HG02763 (cell line): ENCODE results near the gene USP8.

Experiments
- ATAC-seq: cut with Tn5 transposase; IDR thresholded peaks from one replicate; pipeline ENCODE4 v1.9.1; 2021; ENCODE audit warnings: mild to moderate bottlenecking, moderate library complexity; ENCODE audit not compliant: unreplicated experiment

The USP8 gene

GRCh38 chr15:50531163-50531562, 107.0 kb downstream of the USP8 start:
- ATAC-seq: no peak

GRCh38 chr15:50531766-50532165, 107.6 kb downstream of the USP8 start:
- no peak for ATAC-seq

- ATAC-seq: no peak
Observed at GRCh38 chr15:50542887-50543210, 118.6 kb downstream of the USP8 start.

GRCh38 chr15:50543556-50543955, 119.4 kb downstream of the USP8 start:
- no peak for ATAC-seq

- no peak for ATAC-seq
Observed at GRCh38 chr15:50544368-50544767, 120.2 kb downstream of the USP8 start.

GRCh38 chr15:50546566-50546965, 122.4 kb downstream of the USP8 start, which contains the start of gene USP50:
Gene USP50 (minus strand): TSS chr15:50546666. CDS start chr15:50546525, 141 bp downstream.
- ATAC-seq: no peak

- ATAC-seq: no peak
Observed at GRCh38 chr15:50549326-50549725, 125.1 kb downstream of the USP8 start.

GRCh38 chr15:50552238-50552637, 128.0 kb downstream of the USP8 start:
- ATAC-seq: no peak

GRCh38 chr15:50556642-50557371, 132.6 kb downstream of the USP8 start:
- no peak for ATAC-seq

- no peak for ATAC-seq
Observed at GRCh38 chr15:50558012-50558411, 133.8 kb downstream of the USP8 start.

GRCh38 chr15:50562735-50563640, 138.8 kb downstream of the USP8 start:
- no peak for ATAC-seq

- ATAC-seq: no peak
Observed at GRCh38 chr15:50563756-50564155, 139.6 kb downstream of the USP8 start.
